ENCODE results near the gene ZNF574.
"Not testable (repeated sequence)": the region's sequence is repeated elsewhere in the genome, so short reads cannot be mapped to it uniquely, and the experiment has no call there.

The ZNF574 gene, protein sequence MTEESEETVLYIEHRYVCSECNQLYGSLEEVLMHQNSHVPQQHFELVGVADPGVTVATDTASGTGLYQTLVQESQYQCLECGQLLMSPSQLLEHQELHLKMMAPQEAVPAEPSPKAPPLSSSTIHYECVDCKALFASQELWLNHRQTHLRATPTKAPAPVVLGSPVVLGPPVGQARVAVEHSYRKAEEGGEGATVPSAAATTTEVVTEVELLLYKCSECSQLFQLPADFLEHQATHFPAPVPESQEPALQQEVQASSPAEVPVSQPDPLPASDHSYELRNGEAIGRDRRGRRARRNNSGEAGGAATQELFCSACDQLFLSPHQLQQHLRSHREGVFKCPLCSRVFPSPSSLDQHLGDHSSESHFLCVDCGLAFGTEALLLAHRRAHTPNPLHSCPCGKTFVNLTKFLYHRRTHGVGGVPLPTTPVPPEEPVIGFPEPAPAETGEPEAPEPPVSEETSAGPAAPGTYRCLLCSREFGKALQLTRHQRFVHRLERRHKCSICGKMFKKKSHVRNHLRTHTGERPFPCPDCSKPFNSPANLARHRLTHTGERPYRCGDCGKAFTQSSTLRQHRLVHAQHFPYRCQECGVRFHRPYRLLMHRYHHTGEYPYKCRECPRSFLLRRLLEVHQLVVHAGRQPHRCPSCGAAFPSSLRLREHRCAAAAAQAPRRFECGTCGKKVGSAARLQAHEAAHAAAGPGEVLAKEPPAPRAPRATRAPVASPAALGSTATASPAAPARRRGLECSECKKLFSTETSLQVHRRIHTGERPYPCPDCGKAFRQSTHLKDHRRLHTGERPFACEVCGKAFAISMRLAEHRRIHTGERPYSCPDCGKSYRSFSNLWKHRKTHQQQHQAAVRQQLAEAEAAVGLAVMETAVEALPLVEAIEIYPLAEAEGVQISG

DNA sequence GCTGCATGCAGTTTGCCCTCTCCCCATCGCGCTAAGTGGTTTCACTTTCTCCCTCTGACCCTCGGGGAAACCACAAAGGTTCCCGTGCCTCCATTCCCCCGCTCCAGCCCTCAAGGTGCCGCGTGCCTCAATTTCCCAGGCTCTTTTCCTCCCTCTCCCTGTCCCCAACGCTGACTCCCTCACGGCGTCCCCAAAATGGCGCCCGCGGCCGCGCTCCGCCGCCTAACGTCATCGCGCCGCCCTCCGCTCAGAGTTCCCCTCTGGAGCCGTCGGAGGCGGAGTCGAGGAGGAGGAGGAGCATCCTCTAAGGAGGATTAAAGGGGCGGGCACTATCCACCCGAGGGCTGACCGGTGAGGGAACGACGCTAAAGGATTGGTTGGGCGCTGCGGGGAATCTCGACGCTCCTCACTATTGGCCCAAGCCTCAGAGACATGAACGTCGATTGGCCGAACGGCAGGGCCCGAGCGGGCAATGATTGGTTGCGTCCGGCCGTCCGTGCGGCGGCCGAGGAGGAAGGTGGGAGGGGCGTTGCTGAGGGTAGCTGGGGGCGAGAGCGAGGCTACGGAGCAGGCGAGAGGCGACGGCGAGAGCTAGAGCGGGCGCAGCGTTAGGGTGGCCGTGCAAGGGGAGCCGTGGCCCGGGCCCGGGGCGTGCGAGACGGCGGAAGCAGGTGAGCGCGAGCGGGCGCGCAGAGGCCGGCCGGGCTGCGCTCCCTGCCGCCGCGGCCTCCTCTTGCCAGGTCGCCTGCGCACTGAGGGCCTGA, at the start of gene ZNF574:
TSS of gene ZNF574 (plus strand) at position 551 of the 764 bp plus-strand sequence. CDS start 2,441 bp downstream, outside the sequence.
- peak; percentile 97 for DNase-seq

DNA sequence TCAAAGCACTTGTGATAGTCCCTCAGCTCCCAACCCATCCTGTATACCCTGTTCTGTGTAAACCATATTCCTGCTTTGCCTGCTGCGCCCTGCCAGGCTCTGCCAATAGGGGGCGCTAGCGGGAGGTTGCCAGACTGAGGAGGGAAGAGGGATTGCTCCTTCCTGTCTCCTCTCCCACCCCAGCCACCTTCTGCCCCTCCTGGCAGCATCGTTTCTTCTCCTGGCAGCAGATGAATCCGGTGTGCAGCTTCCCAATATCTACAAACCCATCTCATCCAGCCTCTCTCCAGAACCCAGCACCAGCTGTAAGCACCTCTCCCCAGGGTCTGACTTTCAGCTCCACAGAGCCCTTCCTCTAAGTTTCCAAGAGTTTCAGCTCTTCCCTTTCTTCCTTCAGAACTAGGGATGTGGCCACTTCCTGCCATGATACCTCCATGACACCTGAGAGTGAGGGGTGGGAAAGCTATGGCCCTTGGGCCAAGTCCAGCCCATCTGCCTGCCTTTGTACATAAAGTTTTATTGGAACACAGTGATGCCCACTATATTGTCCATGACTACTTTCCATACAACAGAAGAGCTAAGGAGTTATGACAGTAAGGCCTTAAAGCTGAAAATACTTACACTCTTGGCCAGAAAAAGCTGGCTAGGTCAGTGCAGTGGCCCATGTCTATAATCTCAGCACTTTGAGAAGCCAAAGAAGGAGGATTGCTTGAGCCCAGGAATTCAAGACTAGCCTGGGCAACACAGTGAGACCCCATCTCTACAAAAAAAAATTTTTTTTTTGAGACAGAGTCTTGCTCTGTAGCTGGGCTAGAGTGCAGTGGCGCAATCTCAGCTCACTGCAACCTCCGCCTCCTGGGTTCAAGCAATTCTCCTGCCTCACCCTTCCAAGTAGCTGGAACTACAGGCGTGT, 47.4 kb upstream of the ZNF574 start:
- DNase-seq, result no peak

GRCh38 chr19:42030645-42031440, 45.1 kb upstream of the ZNF574 start:
- no peak for DNase-seq

GRCh38 chr19:42032431-42032830, 43.5 kb upstream of the ZNF574 start:
- DNase-seq, result peak; percentile 61

- DNase-seq, result no peak
Measured at GRCh38 chr19:42033413-42033812, 42.6 kb upstream of the ZNF574 start.

- DNase-seq, result peak; percentile 35
Measured at GRCh38 chr19:42034640-42035391, 41.1 kb upstream of the ZNF574 start.

- no peak for DNase-seq
Measured at GRCh38 chr19:42037649-42038048, 38.3 kb upstream of the ZNF574 start.

DNA sequence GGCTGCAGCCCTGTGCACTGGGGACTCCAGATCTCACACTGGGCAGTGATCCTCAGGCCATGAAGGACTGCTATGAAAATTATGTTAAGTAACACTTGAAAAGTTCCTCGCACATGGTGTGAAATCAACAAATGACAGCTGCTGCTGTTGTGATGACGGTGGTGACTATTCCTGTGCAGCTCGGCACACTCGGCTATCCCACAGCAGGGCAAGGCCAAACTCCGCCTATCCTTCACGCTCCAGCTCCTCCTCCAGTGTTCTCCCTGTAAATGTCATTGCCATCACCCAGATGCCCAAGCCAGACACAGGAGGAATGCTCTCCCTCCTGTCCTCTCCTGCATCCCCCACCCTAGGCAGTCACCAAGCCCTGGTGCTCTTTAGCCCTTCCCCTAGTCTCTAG, 37.3 kb upstream of the ZNF574 start:
- DNase-seq, result no peak

GRCh38 chr19:42040031-42040430, 35.9 kb upstream of the ZNF574 start:
- no peak for DNase-seq

DNA sequence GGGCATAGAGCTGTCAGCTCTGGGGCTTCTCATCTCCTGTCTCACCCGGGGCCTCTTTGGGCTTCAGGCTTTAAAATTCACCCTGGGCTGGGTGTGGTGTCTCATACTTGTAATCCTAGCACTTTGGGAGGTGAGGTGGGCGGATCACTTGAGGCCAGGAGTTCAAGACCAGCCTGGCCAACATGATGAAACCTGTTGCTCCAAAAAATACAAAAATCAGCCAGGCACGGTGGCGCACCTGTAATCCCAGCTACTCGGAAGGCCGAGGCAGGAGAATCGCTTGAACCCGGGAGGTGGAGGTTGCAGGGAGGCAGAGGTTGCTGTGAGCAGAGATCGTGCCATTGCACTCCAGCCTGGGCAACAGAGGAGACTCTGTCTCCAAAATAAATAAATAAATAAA, 35.5 kb upstream of the ZNF574 start:
- DNase-seq, result not testable (repeated sequence)

DNA sequence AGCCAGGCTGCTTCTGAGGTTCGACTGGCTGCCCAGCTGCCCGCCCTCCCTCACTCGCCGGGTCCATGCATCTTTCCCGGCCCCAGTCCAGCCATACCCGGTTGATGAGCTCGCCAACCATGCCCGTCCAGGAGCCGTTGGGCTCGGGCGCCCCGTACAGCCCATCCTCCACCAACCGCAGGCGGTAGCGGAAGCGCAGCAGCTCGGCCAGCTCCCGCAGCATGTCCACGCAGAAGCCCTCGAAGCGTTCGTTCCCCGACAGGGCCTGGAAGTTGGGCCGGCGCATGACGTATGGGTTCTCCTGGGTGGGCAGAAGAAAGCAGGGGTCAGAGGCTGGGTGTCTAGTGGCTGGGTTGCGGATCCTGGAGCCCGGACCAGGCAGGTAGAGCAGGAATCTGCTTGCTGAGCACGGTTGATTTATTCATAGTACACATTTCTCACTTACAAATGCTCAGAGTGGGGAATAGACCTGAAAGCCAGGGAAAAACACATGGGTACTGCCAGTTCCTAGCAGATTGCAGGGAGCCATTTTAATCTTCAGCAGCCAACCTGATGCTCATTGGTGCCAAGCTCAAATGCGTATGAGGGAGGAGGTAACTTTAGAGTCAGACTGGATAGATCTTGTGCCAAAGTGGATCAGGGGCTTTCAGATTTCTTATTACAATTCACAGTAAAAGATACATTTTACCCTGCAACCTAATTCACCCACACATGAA, 33.4 kb upstream of the ZNF574 start:
- DNase-seq, result no peak

DNA sequence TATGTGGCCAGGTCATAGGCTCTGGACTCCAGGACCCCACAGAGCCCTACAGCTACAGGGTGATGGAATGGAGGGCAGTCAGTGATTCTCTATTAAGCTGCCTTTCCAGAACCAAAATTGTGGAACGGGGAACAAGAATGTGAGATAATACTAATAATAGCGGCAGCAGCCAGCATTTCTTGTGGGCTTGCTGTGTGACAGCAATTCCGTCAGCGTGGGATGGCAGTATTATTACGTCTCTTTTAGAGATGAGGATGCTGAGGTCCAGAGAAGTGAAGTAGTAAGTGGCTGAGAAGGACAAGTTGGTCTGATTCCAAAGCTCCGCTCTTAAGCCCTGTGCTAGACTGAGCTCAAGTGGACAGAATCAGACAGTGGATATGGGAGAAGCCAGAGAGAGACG, 30.4 kb upstream of the ZNF574 start:
- no peak for DNase-seq

DNA sequence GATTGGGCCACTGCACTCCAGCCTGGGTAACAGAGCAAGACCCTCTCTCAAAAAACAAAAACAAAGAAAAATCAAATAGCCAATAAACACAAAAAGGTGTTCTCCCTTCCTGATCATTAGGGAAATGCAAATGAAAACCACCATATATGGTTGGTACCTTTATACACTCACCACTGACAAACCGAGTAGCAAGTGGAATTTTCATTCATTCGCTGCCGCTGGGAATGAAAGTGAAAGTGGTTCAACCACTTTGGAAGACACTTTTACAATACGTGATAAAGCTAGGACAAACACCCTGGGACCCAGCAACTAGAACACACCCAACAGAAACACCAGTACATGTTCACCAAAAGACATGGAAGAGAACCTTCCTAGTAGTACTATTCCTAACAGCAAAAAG, 27.0 kb upstream of the ZNF574 start:
- DNase-seq, result no peak

GRCh38 chr19:42051166-42052115, 24.5 kb upstream of the ZNF574 start:
- DNase-seq, result no peak

- no peak for DNase-seq
Measured at GRCh38 chr19:42052241-42052863, 23.6 kb upstream of the ZNF574 start.

DNA sequence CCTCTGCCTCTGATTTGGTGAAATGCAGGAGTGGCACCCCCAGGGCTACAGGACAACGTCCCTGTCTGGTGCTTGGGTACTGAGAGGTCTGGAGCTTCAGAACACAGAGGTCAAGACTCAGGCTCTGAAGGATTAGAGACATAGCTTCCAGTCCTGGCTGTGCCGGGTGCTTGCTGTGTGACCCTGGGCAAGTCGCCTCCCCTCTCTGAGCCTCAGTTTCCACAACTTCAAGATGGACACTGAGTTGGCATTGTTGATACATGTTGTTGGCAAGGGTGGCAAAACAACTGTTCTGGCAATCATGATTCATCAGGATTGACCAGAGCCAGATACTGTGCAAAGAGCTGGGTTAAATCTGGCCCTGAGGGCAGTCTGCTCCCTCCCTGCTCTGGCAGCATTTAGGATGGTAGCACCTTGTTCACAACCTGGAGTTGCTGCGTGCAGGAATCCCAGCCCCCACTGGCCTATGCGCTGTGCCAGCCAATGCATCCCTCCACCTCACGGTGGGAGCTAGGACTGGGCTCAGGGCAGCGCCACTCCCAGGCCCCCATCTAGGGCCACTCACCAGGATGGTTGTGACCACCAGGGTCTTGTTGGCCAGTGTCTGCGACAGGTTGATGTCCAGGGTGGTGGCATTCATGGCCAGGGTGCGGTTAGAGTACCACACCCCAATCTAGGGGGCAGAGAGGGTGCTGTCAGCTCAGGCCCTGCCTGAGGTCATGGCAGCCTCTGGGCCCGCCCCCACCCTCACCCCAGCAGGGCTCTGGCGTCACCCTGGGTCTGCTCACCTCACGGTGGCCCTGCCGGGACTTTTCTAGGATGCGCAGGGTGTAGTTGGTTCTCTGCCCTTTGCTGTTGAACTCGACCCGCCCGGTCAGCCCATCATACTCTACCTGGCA, 22.7 kb upstream of the ZNF574 start:
- DNase-seq, result no peak

GRCh38 chr19:42054205-42054604, 21.8 kb upstream of the ZNF574 start:
- no peak for DNase-seq
